ENCODE measurements around the gene FRMD8. TPM values are rescaled to one million over a fixed set of nuclear protein-coding genes. Genes with fewer than 3 reads are reported as not detected.

The FRMD8 gene, protein sequence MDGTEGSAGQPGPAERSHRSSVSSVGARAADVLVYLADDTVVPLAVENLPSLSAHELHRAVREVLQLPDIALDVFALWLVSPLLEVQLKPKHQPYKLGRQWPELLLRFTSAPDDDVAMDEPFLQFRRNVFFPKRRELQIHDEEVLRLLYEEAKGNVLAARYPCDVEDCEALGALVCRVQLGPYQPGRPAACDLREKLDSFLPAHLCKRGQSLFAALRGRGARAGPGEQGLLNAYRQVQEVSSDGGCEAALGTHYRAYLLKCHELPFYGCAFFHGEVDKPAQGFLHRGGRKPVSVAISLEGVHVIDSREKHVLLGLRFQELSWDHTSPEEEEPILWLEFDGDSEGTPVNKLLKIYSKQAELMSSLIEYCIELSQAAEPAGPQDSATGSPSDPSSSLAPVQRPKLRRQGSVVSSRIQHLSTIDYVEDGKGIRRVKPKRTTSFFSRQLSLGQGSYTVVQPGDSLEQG
- total RNA-seq = 28.1 and 50.2 TPM in 2 replicates

DNA sequence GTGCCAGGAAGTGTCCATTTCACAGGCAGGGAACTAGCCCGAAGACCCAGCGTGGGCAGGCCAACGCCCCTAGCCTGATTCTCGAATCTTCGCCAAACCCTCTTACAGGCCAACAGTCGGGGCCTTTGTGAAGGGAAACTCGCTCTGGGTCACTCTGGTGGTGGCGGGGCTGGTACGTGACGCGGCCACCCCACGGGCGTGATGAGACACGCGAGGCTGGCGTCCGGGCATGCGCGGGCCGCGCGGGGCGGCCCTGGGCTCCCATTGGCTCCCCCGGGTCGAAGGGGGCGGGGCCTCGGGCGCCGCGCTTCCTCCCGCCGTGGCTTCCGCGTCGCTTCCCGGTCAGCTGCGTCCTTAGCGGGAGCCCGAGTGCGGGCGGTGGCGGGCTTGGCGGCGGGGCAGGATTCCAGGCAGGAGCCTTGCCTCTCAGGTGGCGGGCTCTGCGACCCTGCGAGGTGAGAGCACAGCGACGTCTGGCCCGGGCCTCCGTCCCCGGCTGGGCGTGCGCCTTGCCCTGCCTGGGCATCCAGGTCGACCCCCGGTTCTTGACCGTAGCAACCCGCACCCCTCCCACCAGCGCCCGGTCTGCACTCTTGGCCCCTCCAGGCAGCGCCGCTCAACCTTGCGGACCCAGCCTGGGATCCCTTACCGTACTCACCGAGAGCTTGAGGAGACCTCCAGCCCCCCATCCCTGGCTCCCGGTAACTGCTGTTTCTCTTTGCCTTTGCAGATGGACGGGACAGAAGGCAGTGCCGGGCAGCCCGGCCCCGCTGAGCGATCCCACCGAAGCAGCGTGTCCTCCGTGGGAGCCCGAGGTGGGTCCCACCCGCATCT is at the start of gene FRMD8:
Gene FRMD8, plus strand, starts transcription at position 331 of the 834 bp plus-strand sequence. Its CDS starts 400 bp downstream, at position 731.

GRCh38 chr11:65354265-65355012 is 32.0 kb upstream of the FRMD8 start, which contains the start of gene TIGD3:
Gene TIGD3 (plus strand): TSS chr11:65354751. CDS start chr11:65355809, 1,058 bp downstream.

DNA sequence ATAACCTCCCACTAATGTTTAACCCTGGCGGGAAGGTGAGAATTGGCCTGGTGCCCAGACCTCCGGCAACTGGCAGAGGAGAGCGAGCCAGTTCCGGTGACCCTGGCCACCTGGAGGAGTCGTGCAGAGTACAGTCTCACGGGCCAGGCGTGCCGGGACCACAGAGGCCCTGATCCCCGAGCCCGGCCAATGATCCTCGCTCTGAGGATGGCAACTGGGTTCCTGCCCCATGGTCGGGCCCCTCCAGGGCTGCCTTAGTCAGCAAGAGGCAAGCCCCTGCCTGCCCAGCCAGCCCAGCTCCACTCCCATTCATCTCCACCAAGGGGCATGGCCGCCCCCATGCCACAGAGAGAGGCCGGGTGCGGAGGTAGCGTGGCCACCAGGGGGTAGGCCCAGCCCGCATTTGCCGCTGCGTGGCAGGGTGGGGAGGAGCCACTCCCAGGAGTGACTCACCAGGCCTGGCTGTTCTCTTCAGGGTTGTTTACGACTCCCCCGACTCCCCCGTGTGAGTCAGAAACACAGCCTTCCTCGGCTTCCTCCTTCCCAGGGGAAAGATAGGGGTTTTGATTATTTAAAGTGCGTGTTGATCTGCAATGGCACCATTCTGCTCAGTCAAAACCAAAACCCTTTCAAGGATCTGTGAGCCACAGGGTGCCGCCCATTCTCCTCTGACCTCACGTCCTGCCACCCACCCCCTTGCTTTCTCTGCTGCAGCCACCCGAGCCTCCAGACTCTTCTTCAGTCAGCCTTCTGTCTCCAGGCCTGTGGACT is 4.2 kb upstream of the FRMD8 start, which contains the start of gene SLC25A45:
Gene SLC25A45, minus strand, starts transcription at position 614 of the 771 bp plus-strand sequence. CDS start 695 bp downstream, outside the sequence.

GRCh38 chr11:65422633-65423515 is 36.4 kb downstream of the FRMD8 start, which contains the start of gene NEAT1:
Gene NEAT1 (plus strand): TSS chr11:65422798.

Other genes starting within 250 kb of the FRMD8 start
- not detected in 2 replicates for gene SPDYC, start 216.4 kb upstream of the FRMD8 start, total RNA-seq
- gene CAPN1, start 204.7 kb upstream of the FRMD8 start, total RNA-seq = 168 and 189 TPM in 2 replicates
- gene POLA2, start 124.7 kb upstream of the FRMD8 start, total RNA-seq = 2.6 and 3.7 TPM in 2 replicates
- 35.6 and 79.6 TPM in 2 replicates for gene CDC42EP2, start 71.8 kb upstream of the FRMD8 start, total RNA-seq
- 32.4 and 36.6 TPM in 2 replicates for gene DPF2, start 52.8 kb upstream of the FRMD8 start, total RNA-seq
- 0.12 TPM in 1 of 2 replicates, not detected in the other for gene TIGD3, start 31.9 kb upstream of the FRMD8 start, total RNA-seq
- gene SLC25A45, start 4.0 kb upstream of the FRMD8 start, total RNA-seq = 2.1 and 3.5 TPM in 2 replicates
- 34.4 and 45.6 TPM in 2 replicates for gene NEAT1, start 36.2 kb downstream of the FRMD8 start, total RNA-seq
- gene MALAT1, start 112.4 kb downstream of the FRMD8 start, total RNA-seq = 1,267 and 1,769 TPM in 2 replicates
- 69.6 and 125 TPM in 2 replicates for gene SCYL1, start 138.4 kb downstream of the FRMD8 start, total RNA-seq
- 165 and 206 TPM in 2 replicates for gene LTBP3, start 171.7 kb downstream of the FRMD8 start, total RNA-seq
- 37.1 and 50.3 TPM in 2 replicates for gene ZNRD2, start 183.8 kb downstream of the FRMD8 start, total RNA-seq
- gene FAM89B, start 185.9 kb downstream of the FRMD8 start, total RNA-seq = 63.5 and 65.5 TPM in 2 replicates
- gene EHBP1L1, start 189.4 kb downstream of the FRMD8 start, total RNA-seq = 37.3 and 97.9 TPM in 2 replicates
- 0.09 and 1.2 TPM in 2 replicates for gene KCNK7, start 209.2 kb downstream of the FRMD8 start, total RNA-seq
- 28.9 and 30.2 TPM in 2 replicates for gene MAP3K11, start 227.6 kb downstream of the FRMD8 start, total RNA-seq
- 29.4 and 35.4 TPM in 2 replicates for gene PCNX3, start 229.1 kb downstream of the FRMD8 start, total RNA-seq

Data from pericardium fibroblast (primary cell).